Sigmoid colon (tissue), 7 donors: ENCODE results near the gene HOMER3. TPM values are rescaled to one million over a fixed set of nuclear protein-coding genes. Genes with fewer than 3 reads are reported as not detected.

Experiments
- DNase-seq: peaks from one replicate; pipeline ENCODE4 v3.0.0-alpha.2; 2019
- H3K27ac ChIP-seq, 4 donors: fragments of 200-600 bp; sonication (generic); one replicate each; pipeline ENCODE4 v1.5.1; 2016 to 2019; ENCODE audit warnings: mild to moderate bottlenecking in 1 of 4
- H3K27me3 ChIP-seq, 3 donors: fragments of 200-600 bp; sonication (generic); one replicate each; pipeline ENCODE4 v1.5.1; 2019; ENCODE audit warnings: mild to moderate bottlenecking in 1 of 3
- H3K36me3 ChIP-seq, 4 donors: fragments of 200-600 bp; sonication (generic); one replicate each; pipeline ENCODE4 v1.5.1; 2016 to 2019
- H3K4me1 ChIP-seq, 4 donors: fragments of 200-600 bp; sonication (generic); one replicate each; pipeline ENCODE4 v1.5.1; 2017 to 2019
- H3K4me3 ChIP-seq, 4 donors: fragments of 200-600 bp; sonication (generic); one replicate each; pipeline ENCODE4 v1.5.1; 2017 to 2019; ENCODE audit warnings: mild to moderate bottlenecking in 2 of 4, moderate library complexity in 1 of 4
- H3K9me3 ChIP-seq, 4 donors: fragments of 200-600 bp in 3 of 4; sonication (generic) in 3 of 4; one replicate each; pipeline versions ENCODE4 v1.5.1 to v1.6.1; 2013 to 2019
- EP300 ChIP-seq, 4 donors: sonication (generic); formaldehyde crosslinking; IDR thresholded peaks; one replicate each; pipeline ENCODE4 v1.6.1; 2017; ENCODE audit warnings: antibody characterized with exemption in 4 of 4
- POLR2A ChIP-seq, 2 donors: fragments of 450-650 bp; IDR thresholded peaks; one replicate each; pipeline ENCODE4 v1.6.1; 2016; ENCODE audit warnings: antibody characterized with exemption in 2 of 2, mild to moderate bottlenecking in 2 of 2, moderate library complexity in 2 of 2
- POLR2AphosphoS5 ChIP-seq, 4 donors: sonication (generic); formaldehyde crosslinking; IDR thresholded peaks; one replicate each; pipeline ENCODE4 v1.6.1; 2017; ENCODE audit warnings: antibody characterized with exemption in 4 of 4
- WGBS, 2 donors: extraction: QIAGEN DNeasy Blood & Tissue Kit; methylation state at CpG; one replicate each; pipeline ENCODE4 v1.1.7; 2013; 5-methylcytosine and 5-hydroxymethylcytosine counted together
- intact Hi-C: fragments of 100-400 bp; cut with DNase I; formaldehyde crosslinking; loops from one replicate; pipeline ENCODE4 v1.15.1; 2023
- polyA plus RNA-seq, 3 donors: library from polyadenylated mRNA; stranded (reverse); fragments of 200-250 nt; gene quantifications; one replicate each; pipeline ENCODE4 v1.2.3, GENCODE V29; 2013
- total RNA-seq, 4 donors: library from RNA; depleted of rRNA; stranded (reverse); fragments of >200 nt; gene quantifications; one replicate each; pipeline ENCODE4 v1.1.0, GENCODE V29; 2016
- TF ChIP-seq, protein P1 (sequence below), 4 experiments: fragments of 450-650 bp in 3 of 4; fragments of 200-600 bp in 1 of 4; IDR thresholded peaks; one replicate each; pipeline ENCODE4 v1.5.1; 2016 to 2019; ENCODE audit warnings: antibody characterized with exemption in 4 of 4, mild to moderate bottlenecking in 3 of 4, moderate library complexity in 2 of 4
- donor health status: healthy with polysubstance abuse.
- donor health status: Bipolar disorder and iron deficiency.
- donor health status: healthy.

Gene HOMER3
- total and polyA plus RNA-seq, 7 donors = 6.2 to 36.3 (median 22.8) TPM

GRCh38 chr19:18912933-18913332, 28.1 kb downstream of the HOMER3 start:
- Histone ChIP-seq H3K4me3 (no peak overlapping the region), H3K9me3 (no peaks in the 10 kb centered on the region), H3K27ac (no peak overlapping the region), H3K27me3 (no peaks in the 10 kb centered on the region), H3K36me3 (peaks cover 0 to 64% (median 18%) of the 10 kb centered on the region in 4 donors), H3K4me1 (peaks cover 0 to 19% (median 10%) of the 10 kb centered on the region in 4 donors)
- no peak for TF ChIP-seq POLR2A (IDR thresholded peaks at IDR 0.05)
- no peak for TF ChIP-seq POLR2AphosphoS5 (IDR thresholded peaks at IDR 0.05)
- TF ChIP-seq, protein P1, sequence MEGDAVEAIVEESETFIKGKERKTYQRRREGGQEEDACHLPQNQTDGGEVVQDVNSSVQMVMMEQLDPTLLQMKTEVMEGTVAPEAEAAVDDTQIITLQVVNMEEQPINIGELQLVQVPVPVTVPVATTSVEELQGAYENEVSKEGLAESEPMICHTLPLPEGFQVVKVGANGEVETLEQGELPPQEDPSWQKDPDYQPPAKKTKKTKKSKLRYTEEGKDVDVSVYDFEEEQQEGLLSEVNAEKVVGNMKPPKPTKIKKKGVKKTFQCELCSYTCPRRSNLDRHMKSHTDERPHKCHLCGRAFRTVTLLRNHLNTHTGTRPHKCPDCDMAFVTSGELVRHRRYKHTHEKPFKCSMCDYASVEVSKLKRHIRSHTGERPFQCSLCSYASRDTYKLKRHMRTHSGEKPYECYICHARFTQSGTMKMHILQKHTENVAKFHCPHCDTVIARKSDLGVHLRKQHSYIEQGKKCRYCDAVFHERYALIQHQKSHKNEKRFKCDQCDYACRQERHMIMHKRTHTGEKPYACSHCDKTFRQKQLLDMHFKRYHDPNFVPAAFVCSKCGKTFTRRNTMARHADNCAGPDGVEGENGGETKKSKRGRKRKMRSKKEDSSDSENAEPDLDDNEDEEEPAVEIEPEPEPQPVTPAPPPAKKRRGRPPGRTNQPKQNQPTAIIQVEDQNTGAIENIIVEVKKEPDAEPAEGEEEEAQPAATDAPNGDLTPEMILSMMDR (IDR thresholded peaks at IDR 0.05) = no peak
- TF ChIP-seq EP300 (IDR thresholded peaks at IDR 0.05) = no peak
- no peak for DNase-seq
- intact Hi-C loops = no loop called here
- WGBS, 2 donors = 96 to 97% methylated on average over 14 of the region's 14 CpGs

- H3K36me3 ChIP-seq = peaks cover 0 to 81% (median 26%) of the 10 kb centered on the region in 4 donors
These were observed 30.1 kb downstream of the HOMER3 start for GRCh38 chr19:18910801-18911436.

GRCh38 chr19:18910010-18910409, 31.0 kb downstream of the HOMER3 start:
- TF ChIP-seq POLR2A (IDR thresholded peaks at IDR 0.05) = no peak
- TF ChIP-seq, protein P1 (IDR thresholded peaks at IDR 0.05) = no peak
- no peak for TF ChIP-seq EP300 (IDR thresholded peaks at IDR 0.05)
- TF ChIP-seq POLR2AphosphoS5 (IDR thresholded peaks at IDR 0.05) = no peak
- no peak overlapping the region for H3K4me3 ChIP-seq
- H3K27ac ChIP-seq = no peak overlapping the region
- peaks cover 0 to 81% (median 27%) of the 10 kb centered on the region in 4 donors for H3K36me3 ChIP-seq
- WGBS, 2 donors = 89 to 90% methylated on average over 10 of the region's 10 CpGs
- DNase-seq = no peak
- no peaks in the 10 kb centered on the region for H3K9me3 ChIP-seq
- intact Hi-C loops = no loop called here
- no peaks in the 10 kb centered on the region for H3K27me3 ChIP-seq
- H3K4me1 ChIP-seq = no peaks in the 10 kb centered on the region

More at GRCh38 chr19:18910801-18911436, 30.1 kb downstream of the HOMER3 start:
- Histone ChIP-seq H3K4me3 (no peak overlapping the region), H3K27me3 (no peaks in the 10 kb centered on the region), H3K4me1 (peaks cover 0 to 8% (median 0%) of the 10 kb centered on the region in 4 donors), H3K27ac (no peak overlapping the region), H3K9me3 (no peaks in the 10 kb centered on the region)
- TF ChIP-seq POLR2A (IDR thresholded peaks at IDR 0.05) = no peak
- no peak for TF ChIP-seq POLR2AphosphoS5 (IDR thresholded peaks at IDR 0.05)
- TF ChIP-seq EP300 (IDR thresholded peaks at IDR 0.05) = no peak
- TF ChIP-seq, protein P1 (IDR thresholded peaks at IDR 0.05) = no peak
- no peak for DNase-seq
- intact Hi-C loops = no loop called here
- WGBS, 2 donors = 95 to 96% methylated on average over 19 of the region's 19 CpGs

GRCh38 chr19:18908917-18909619, 31.9 kb downstream of the HOMER3 start:
- no peaks in the 10 kb centered on the region for H3K9me3 ChIP-seq
- H3K36me3 ChIP-seq = peaks cover 0 to 81% (median 31%) of the 10 kb centered on the region in 4 donors
- H3K27ac ChIP-seq = no peak overlapping the region
- no peak overlapping the region for H3K4me3 ChIP-seq
- TF ChIP-seq EP300 (IDR thresholded peaks at IDR 0.05) (no peak), POLR2AphosphoS5 (IDR thresholded peaks at IDR 0.05) (no peak)
- intact Hi-C loops = no loop called here
- no peak for DNase-seq
- H3K4me1 ChIP-seq = no peaks in the 10 kb centered on the region
- WGBS, 2 donors = 90 to 93% methylated on average over 17 of the region's 17 CpGs
- no peaks in the 10 kb centered on the region for H3K27me3 ChIP-seq
